Umbilical cord (tissue), 2 donors: ENCODE data around the gene HMX1. TPM values are rescaled to one million over a fixed set of nuclear protein-coding genes. Genes with fewer than 3 reads are reported as not detected.

Source experiments
- DNase-seq: peaks from one replicate; pipeline ENCODE4 v3.0.0-alpha.2; 2015; ENCODE audit warnings: low spot score
- total RNA-seq: library from RNA; depleted of rRNA; stranded (reverse); fragments of >200 nt; gene quantifications from one replicate; pipeline ENCODE4 v1.2.3, GENCODE V29; 2014; ENCODE audit warnings: low replicate concordance; ENCODE audit not compliant: insufficient read depth

Gene HMX1
- total RNA-seq, 1 donor from 2014 or later: not detected

DNA sequence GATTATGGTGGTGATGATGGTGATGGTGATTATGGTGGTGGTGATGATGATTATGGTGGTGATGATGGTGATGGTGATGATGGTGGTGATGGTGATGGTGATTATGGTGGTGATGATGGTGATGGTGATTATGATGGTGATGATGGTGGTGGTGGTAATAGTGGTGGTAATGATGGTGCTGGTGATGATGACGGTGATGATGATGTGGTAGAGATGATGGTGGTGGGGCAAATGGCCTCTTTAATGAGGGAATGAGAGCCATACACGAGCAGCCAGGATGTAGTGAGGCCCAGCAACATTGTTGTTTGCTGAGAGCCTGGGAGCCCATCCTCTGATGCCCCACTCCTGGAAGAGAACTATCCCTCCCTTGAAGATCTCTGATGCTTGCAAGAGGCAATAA lies 29.0 kb downstream of the HMX1 start:
- DNase-seq: no peak

DNA sequence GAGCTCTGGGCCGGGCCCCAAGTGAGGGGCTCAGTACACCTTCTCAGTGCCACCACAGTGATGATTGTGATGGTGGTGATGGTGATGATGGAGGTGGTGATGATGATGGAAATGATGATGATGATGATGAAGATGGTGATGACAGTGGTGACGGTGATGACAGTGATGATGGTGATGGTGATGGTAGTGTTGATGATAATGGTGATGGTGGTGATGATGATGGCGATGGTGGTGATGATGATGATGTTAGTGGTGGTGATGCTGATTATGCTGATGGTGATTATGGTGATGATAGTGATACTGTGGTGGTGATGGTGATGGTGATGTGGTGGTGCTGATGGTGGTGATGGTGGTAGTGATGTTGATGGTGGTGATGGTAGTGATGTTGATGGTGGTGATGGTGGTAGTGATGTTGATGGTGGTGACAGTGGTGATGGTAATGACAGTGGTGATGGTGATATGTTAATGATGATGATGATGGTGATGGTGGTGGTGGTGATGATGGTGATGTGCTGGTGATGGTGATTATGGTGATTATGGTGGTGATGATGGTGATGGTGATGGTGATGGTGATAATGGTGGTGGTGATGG lies 29.9 kb downstream of the HMX1 start:
- no peak for DNase-seq

DNA sequence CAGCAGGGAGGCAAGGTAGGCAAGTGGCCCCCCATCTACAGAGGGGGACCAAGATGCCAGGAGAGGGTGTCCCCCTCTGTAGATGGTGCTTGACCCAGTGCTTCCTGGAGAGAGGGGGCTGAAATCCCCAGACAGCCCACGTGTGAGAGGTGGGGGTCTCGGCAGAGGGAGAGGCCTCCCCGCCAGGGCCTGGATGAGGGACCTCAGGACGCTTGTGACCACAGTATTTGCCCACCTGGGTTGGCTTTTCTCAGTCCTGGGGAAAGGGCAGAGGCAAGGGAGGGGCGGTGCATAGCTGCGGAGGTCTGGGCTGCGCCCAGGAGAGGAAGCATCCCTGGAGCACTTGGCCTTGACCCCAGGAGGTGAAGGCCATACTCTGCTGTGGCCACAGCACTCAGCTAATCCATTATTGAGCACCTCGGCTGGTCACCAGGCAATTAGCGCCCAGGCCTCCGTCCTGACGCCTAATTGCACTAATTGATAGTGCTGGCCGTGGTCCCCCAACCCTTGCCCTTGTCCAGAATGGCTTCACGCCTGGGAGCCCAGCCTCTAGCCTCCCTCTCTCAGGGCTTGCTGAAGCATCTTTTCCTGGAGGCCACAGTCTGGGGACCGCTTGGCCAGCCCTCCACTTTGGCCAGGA lies 30.7 kb downstream of the HMX1 start:
- DNase-seq: no peak

DNA sequence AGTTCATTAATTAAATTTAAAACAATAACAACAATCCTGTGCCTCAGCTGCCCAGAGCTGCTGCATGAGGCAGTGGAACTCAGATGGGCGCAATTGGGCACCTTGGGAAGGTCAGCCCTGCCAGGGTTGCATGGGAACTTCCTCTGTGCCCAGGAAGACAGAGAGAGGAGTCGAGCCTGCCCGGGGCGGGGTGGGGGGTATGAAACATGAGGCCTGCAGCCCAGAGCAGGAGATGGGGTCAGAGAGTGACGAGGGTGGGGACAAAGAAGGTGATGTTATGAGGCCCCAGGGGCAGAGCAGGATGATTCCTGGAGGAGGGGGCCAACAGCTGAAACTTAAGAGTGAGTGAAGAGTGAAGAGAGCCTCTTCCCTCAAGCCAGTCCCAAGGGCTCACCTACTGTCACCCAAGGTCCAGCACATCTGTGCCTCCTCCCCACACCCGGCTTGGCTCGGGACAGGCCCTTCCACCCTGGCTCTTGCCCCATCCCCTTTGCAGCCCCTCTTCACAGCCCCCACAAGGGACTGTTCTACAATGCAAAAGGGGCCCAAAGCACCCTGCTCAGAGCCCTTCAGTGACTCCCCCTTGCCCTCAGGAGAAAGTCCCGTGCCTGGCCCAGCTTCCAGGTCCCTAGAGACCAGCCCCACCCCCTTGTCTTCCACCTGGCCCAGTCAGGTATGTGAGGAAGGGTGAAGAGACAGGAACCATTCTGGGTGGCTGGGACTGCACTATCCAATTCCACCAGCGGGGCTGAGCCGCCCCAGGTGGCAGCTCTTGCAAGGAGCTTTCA lies 31.4 kb downstream of the HMX1 start:
- DNase-seq: no peak

DNA sequence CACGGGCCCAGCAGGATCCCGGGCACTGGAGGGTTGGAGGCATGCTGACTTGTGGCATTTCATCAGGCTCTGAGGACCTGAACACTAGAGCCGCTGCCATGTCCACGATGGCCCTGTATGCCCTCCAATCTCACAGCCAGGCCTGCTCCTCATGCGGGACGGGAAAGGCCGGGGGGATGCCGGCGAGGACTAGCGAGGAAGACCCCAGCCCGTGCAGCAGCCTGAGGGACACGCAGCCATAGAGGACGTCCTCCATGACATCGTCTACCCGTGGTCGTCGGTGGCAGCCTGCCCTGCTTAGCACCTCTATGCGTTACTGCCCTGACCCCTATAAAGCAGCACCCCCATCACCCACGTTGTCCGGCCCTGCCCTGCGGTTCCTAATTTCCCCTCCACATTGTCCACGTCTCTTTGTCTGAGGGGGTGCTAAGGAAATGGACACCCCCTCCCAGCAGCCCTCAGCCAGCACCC lies 32.6 kb downstream of the HMX1 start:
- DNase-seq: no peak

DNA sequence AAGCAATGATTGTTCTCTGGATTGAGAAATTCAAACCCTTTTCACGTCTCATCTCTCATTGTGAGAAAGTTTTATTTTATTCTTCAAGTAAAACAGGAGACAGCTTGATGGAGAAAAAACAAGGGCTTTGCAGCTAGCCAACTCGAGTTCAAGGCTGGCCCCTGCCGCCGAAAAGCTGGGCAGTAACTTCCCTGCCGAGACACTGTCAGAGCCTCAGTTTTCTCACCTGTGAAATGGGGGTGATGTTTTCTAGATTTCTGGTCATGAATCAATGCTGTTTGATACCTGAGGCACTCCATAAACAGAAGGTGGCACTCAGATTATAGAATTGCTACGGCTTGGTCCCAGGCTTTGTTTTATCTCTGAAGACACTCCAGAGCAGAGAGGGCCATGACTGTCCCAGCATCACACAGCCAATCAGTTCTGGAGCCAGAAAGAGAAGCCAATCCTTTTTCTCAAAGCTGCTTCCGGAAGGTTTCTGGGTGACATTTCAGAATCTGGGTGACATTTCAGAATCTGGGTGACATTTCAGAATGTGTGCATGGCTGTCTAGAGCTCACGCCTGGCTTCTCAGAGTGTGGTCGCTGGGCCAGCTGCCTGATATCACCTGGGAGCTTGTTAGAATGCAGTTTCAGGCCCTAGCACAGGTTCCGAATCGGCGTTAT lies 33.2 kb downstream of the HMX1 start:
- DNase-seq: no peak

DNA sequence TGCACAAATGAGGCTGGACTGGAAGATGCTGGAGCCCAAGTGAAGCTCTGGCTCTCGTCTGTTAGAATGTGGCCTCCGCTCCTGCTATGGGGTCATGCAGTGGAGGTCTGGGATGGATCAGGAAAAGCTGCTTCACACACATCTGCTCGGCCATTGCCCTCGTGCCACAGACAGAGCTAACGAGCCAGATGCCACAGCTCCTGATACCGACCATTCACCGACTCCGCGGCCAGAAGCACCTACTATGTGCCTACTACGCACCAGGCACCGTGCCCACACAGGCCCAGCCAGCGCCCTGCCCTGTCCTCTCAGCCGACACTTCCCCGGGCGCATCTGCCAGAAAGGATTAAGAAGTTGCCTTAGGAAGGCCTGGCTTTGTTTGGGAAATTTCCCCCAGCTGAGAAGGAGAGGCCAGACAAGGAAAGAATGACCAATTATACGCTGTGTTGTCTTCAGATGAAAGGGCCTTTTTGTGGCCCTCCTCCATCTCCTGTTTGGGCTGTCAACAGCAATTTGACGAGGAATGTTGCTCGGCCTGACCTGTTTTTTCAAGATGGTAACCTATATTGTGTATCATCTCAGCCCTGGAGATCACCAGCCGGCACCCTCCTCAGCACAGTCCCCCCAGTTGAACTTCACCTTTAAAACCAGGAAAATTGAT lies 34.3 kb downstream of the HMX1 start:
- DNase-seq: no peak

- DNase-seq: no peak
These were observed 34.9 kb downstream of the HMX1 start for GRCh38 chr4:8836664-8837171.

DNA sequence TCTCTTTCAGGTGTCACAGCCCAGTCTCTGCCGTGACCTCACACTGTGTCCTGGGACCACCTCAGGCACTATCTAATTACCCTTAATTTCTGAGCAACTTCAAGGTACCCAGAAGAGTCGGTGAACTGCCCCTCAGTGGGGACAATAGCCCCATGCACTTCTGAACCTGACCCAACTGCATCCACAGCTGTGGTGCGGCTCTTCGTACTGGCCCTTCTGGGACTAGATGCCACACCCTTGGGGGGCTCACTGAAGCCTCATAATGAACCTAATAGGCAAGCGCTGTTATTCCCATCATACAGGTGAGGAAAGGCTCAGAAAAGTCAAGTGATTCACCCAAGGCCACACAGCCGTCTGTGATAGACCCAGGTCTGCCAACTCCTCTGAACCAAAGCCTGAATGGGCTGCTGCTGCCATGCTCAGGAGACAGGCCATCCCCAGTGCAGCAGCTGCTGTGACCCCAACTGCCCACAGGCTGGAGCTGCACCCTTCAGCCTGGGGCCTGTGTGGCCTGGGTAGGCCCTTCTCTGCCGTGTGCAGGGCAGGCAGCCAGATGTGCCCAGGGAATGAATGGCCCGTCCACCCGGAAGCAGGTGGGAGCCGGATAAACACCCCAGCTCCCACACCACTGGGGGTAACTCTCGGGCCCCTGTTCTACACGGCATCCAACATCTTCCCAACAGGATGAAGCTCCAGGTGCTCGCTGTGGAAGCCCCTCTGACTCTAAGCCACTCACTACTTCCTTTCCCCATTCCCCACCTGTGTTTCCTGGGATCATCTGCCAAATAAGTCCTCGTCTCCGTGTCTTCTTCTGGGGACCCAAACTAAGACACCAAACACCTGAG lies 35.9 kb downstream of the HMX1 start:
- no peak for DNase-seq

DNA sequence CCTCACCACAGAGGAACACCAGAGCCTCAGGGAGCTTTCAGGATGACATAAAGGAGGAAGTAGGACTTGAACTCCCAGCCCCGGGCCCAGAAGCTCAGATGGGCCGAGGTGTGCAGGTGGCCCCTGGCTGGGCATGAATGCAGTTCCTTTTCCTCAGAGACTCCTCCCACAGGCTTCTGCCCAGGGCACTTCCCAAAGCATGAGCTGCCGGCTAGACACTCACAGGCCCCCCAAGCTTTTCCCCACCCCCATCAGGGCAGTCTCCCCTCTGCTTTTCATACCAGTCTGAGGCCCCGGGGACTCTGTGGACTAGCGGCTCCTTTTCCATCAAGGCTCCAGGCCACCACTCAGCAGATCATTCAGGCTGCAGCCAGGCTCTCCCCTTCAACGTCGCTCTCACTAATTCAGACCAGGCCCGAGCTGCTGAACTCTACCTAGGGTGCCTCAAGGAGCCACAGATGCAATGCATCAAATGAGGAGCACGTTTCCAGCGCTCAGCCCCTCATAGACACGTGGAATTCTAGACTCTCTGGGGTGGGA lies 36.9 kb downstream of the HMX1 start:
- DNase-seq: no peak

DNA sequence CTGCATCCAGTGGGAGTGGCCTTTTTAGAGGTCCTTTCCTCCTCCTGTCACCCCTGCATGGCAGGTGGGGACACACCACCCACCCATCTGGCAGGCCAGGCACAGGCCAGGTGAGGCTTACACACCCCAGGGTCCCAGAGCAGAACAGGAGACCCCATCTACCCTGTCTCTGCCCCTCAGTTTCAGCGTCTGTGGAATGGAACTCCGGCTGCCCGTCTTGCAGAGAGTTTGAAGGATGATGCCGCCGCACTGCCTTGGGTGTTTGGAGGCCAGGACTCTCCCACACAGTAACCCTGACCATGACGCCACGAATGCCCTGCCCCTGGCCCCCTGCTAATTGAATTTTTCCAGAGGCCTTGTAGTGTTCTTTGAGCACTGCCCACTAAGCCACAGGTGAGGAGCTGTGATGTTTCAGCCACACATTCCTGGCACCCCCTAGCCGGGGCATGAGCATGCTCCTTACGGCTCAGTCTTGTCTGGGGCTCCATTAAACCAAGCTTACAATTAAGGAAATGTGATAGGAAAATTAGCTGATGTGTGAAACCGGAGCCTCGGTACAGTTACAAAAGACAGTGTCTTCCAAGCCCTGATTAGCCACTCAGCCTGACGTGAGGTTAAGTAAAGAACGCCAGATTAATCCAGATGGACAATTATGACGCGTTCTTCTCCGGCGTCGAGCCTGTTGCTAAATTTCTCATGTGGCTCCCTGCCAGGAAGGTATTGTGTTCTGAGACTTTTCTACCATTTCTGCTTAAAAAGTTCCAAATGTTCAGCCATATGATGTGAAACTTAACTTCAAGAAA lies 39.3 kb downstream of the HMX1 start:
- no peak for DNase-seq

- no peak for DNase-seq
These were observed 40.2 kb downstream of the HMX1 start for GRCh38 chr4:8831221-8832112.

GRCh38 chr4:8830611-8831200 lies 40.9 kb downstream of the HMX1 start:
- no peak for DNase-seq

DNA sequence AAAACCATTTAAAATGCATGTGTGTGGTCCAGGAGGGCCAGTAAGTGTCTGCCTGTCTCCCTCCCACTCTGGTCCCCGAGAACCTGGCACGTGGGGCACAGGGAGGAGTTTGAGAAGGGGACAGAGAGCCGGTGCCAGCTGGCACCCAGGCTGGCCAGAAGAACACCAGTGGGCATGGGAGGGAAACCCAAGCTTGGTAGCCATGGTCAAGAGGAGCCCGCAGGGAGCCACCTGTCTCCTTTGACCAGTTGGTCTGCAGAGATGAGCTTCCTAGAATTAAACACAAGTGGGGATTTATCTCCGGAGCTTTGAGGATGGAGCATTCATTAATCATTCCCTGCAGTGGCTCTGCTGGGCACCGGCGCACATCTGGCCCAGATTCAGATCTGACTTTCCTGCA lies 41.6 kb downstream of the HMX1 start:
- no peak for DNase-seq

- DNase-seq: no peak
These were observed 42.1 kb downstream of the HMX1 start for GRCh38 chr4:8829584-8829983.

- DNase-seq: no peak
These were observed 42.8 kb downstream of the HMX1 start for GRCh38 chr4:8828869-8829268.

GRCh38 chr4:8821151-8821950 lies 50.3 kb downstream of the HMX1 start:
- DNase-seq: no peak
